GM18502 (cell line): ENCODE data around the gene SEMA3A.

Experiments used
- ATAC-seq: cut with Tn5 transposase; IDR thresholded peaks from one replicate; pipeline ENCODE4 v1.9.1; 2021; ENCODE audit warnings: mild to moderate bottlenecking; ENCODE audit not compliant: unreplicated experiment, poor library complexity

SEMA3A gene

GRCh38 chr7:83952236-83952635 lies 242.4 kb downstream of the SEMA3A start:
- ATAC-seq: no peak

- peak; percentile 81 for ATAC-seq
Measured at GRCh38 chr7:83947260-83947659, 247.3 kb downstream of the SEMA3A start.

GRCh38 chr7:83946801-83947200 lies 247.8 kb downstream of the SEMA3A start:
- ATAC-seq: no peak

- no peak for ATAC-seq
Measured at GRCh38 chr7:83941300-83941699, 253.3 kb downstream of the SEMA3A start.

GRCh38 chr7:83937930-83938329 lies 256.7 kb downstream of the SEMA3A start:
- no peak for ATAC-seq

GRCh38 chr7:83936056-83936708 lies 258.4 kb downstream of the SEMA3A start:
- ATAC-seq: peak; percentile 87

GRCh38 chr7:83934118-83934734 lies 260.4 kb downstream of the SEMA3A start:
- no peak for ATAC-seq

GRCh38 chr7:83931968-83932367 lies 262.6 kb downstream of the SEMA3A start:
- no peak for ATAC-seq

GRCh38 chr7:83930262-83930661 lies 264.3 kb downstream of the SEMA3A start:
- no peak for ATAC-seq

GRCh38 chr7:83925860-83926259 lies 268.7 kb downstream of the SEMA3A start:
- peak; percentile 47 for ATAC-seq

- ATAC-seq: no peak
Measured at GRCh38 chr7:83921941-83922607, 272.5 kb downstream of the SEMA3A start.

GRCh38 chr7:83921271-83921940 lies 273.2 kb downstream of the SEMA3A start:
- no peak for ATAC-seq

- no peak for ATAC-seq
Measured at GRCh38 chr7:83918142-83918541, 276.4 kb downstream of the SEMA3A start.

- ATAC-seq: no peak
Measured at GRCh38 chr7:83913174-83913573, 281.4 kb downstream of the SEMA3A start.

GRCh38 chr7:83908526-83908925 lies 286.1 kb downstream of the SEMA3A start:
- ATAC-seq: no peak
